BJ (cell line): Measurements from ENCODE around the gene VPS29. TPM values are rescaled to one million over a fixed set of nuclear protein-coding genes. Genes with fewer than 3 reads are reported as not detected.

Experiments used
- CTCF ChIA-PET: fragments of 350-600 bp; formaldehyde crosslinking; extraction: SDS; loops from one replicate; lab custom pipeline; 2021; ENCODE audit warnings: antibody characterized with exemption, inconsistent platforms; lab: Yijun Ruan, JAX
- POLR2A ChIA-PET: fragments of 300-600 bp; sonication (Branson Sonifier 250); formaldehyde crosslinking; extraction: SDS; loops from one replicate; lab custom pipeline; 2021; ENCODE audit warnings: antibody characterized with exemption; lab: Charles Lee
- DNase-seq: peaks from one replicate; pipeline ENCODE4 v3.0.0-alpha.2; 2011; ENCODE audit warnings: low read depth
- H3K27me3 ChIP-seq: 2 replicates; pipeline ENCODE4 v1.6.0; 2011; ENCODE audit warnings: low read length; ENCODE audit not compliant: control insufficient read depth, insufficient read depth
- H3K36me3 ChIP-seq: 2 replicates; pipeline ENCODE4 v1.5.1; 2011; ENCODE audit warnings: low read length; ENCODE audit not compliant: control insufficient read depth, insufficient read depth
- H3K4me3 ChIP-seq: 2 replicates; pipeline ENCODE4 v1.5.1; 2011; ENCODE audit warnings: low read depth, mild to moderate bottlenecking, control low read depth, low read length
- polyA minus RNA-seq: library from RNA; depleted of rRNA, polyadenylated mRNA; stranded (reverse); fragments of >200 nt; gene quantifications from 2 replicates; pipeline ENCODE4 v1.2.3, GENCODE V29; 2011; rRNA and poly(A)+ RNA removed
- polyA plus RNA-seq: library from polyadenylated mRNA; depleted of rRNA; stranded (reverse); fragments of >200 nt; gene quantifications from 2 replicates; pipeline ENCODE4 v1.2.3, GENCODE V29; 2011; rRNA removed
- TF ChIP-seq, protein P1 (sequence below): IDR thresholded peaks from 2 replicates; pipeline ENCODE4 v1.5.1; 2011; ENCODE audit warnings: low read depth, mild to moderate bottlenecking, control low read depth, inconsistent platforms, low read length, moderate library complexity; ENCODE audit not compliant: insufficient read depth

The VPS29 gene
- polyA plus RNA-seq (98.8 and 148 TPM in 2 replicates), polyA minus RNA-seq (16.0 and 17.4 TPM in 2 replicates)

DNA sequence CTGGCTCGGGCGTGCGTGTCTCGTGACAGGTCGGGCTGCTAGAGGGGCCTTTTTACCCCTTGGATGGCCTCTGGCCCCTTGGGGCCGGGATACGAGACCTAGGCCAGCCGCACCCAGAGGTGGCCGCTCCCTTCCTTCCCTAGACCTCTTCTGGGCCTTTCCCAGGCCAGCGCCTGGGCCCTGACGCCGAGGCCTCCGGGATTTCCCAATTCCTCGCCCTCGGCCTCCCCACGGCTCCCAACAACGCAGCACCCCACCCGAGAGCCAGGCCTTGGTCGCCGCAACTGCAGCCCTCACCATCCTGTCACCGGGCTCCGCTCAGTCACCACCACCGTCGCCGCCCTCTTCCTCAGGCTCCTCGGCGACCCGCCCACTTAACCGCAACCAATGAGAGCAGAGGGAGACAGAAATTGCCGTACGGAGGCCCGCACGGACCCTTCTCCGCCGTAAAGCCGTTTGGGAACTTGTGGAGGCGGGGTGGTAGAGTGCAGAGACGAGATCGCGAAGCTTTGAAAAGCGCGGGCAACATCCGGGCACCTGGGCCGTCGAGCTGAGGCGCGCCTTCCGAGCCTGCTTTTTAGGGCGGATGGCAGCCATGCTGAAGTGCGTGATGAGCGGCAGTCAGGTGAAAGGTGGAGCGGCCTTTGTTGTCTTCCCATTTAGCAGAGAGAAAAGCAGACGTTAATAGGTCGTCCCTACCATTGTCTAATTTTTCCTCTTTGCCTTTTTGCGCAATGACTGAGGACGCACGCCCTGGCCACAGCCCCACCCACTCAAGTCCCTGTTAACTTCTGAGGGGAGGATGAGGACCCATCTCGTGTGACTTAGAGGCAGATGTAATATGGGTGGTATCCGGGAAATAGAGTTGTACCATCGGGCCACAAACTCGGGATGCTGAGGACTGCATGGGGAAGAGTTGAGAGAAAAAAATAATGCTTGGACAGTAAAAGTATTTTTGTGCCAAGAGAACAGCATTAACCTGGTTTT, at the start of gene VPS29, which contains the start of gene RAD9B:
Gene VPS29 (minus strand): TSS at position 360 of the 987 bp plus-strand sequence. CDS start 60 bp downstream, at position 300.
Gene RAD9B (plus strand): TSS at position 580 of the 987 bp plus-strand sequence. CDS start 7 bp downstream, at position 587.
- TF ChIP-seq, protein P1, sequence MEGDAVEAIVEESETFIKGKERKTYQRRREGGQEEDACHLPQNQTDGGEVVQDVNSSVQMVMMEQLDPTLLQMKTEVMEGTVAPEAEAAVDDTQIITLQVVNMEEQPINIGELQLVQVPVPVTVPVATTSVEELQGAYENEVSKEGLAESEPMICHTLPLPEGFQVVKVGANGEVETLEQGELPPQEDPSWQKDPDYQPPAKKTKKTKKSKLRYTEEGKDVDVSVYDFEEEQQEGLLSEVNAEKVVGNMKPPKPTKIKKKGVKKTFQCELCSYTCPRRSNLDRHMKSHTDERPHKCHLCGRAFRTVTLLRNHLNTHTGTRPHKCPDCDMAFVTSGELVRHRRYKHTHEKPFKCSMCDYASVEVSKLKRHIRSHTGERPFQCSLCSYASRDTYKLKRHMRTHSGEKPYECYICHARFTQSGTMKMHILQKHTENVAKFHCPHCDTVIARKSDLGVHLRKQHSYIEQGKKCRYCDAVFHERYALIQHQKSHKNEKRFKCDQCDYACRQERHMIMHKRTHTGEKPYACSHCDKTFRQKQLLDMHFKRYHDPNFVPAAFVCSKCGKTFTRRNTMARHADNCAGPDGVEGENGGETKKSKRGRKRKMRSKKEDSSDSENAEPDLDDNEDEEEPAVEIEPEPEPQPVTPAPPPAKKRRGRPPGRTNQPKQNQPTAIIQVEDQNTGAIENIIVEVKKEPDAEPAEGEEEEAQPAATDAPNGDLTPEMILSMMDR = no peak
- POLR2A ChIA-PET = no interaction called here
- CTCF ChIA-PET = interaction anchor here (0.6 to 4.3 kb wide), 5 partner anchors 10 to 101 kb away, joined by 3 to 35 read pairs (median 7); partner anchors contain the start of genes ARPC3, FAM216A and GPN3

DNA sequence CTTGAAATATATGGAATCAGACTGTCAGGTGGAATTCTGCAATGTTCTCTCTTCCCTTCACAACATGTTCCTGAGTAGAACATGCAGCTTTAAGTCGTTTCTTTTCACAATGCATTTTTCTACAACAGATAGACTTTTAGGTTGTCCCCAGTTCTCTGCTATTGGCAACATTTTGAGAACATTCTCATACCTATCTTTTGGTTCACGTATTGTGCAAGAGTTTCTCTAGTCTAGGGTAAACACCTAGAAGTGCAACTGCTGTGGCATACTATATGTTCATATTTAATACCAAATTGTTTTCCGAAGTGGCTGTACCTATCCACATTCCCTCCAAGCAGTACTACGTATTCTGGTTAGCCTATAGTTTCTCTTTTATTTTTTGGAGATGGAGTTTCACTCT, 49.1 kb upstream of the VPS29 start:
- no peak overlapping the region for H3K4me3 ChIP-seq
- ChIA-PET CTCF (interaction anchor here (1.1 to 4.3 kb wide), 6 partner anchors 7 to 190 kb away, joined by 3 to 62 read pairs (median 5); partner anchors contain the start of gene FAM216A), POLR2A (no interaction called here)
- no peaks in the 10 kb centered on the region for H3K36me3 ChIP-seq
- no peaks in the 10 kb centered on the region for H3K27me3 ChIP-seq
- no peak for DNase-seq
- TF ChIP-seq, protein P1 = no peak

More for the DNA sequence above, at the start of gene VPS29, which contains the start of gene RAD9B:
- H3K36me3 ChIP-seq = no peaks in the 10 kb centered on the region
- peak within 1 kb of the TSS; percentile 95 for H3K4me3 ChIP-seq
- H3K27me3 ChIP-seq = no peaks in the 10 kb centered on the region
- DNase-seq = peak; percentile 90

DNA sequence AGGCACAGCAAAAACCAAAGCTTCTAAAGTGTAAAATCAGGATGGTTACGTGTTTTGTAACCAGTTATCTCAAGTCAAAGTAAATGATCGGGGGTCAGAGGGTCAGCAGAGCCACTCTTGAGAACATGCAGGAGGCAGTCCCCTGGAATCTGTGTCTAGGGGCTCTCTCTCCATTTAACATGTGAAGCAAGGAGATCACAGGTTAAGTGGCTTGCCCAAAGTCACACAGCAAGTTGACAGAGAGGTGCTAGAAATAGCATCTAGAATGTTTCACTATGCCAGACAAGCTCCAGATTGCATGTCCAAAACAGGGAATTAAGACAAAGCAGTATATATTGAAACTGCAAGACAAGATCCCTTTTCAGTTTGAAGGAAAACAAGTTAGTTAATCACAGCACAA, 47.8 kb upstream of the VPS29 start:
- CTCF ChIA-PET = interaction anchor here (1.1 to 4.1 kb wide), 4 partner anchors 11 to 99 kb away, joined by 3 to 28 read pairs (median 5); partner anchors contain the start of gene ARPC3
- no peak for DNase-seq
- POLR2A ChIA-PET = no interaction called here
- H3K27me3 ChIP-seq = no peaks in the 10 kb centered on the region
- H3K36me3 ChIP-seq = no peaks in the 10 kb centered on the region
- H3K4me3 ChIP-seq = no peak overlapping the region
- TF ChIP-seq, protein P1 = no peak

DNA sequence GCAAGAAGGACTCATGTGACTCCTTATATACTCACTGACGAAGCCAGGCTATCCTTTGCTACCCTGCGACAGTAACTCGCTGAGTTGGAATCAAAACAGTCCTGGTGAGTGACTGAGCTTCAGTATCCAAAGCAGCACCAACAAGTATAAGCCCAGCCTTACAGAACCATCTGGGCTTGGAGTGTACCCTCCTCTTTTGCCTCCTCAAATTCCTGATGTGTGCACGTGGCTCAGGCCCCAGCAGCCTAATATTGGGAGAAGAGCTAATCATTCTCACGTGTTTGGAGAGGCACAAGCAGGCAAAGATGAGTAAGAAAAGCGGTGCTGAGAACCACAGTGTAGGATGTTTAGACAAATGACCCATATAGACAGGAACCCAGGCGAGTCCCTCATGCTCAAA, 46.8 kb upstream of the VPS29 start:
- DNase-seq = no peak
- CTCF ChIA-PET = interaction anchor here (0.9 to 4.1 kb wide), 5 partner anchors 10 to 98 kb away, joined by 3 to 28 read pairs (median 5); partner anchors contain the start of gene ARPC3
- POLR2A ChIA-PET = interaction anchor here (0.6 kb wide), 1 partner anchor 66 kb away, joined by 3 read pairs; no protein-coding TSS in a partner anchor
- Histone ChIP-seq H3K27me3 (no peaks in the 10 kb centered on the region), H3K36me3 (no peaks in the 10 kb centered on the region; the same call in 1 of the 2 replicates), H3K4me3 (no peak overlapping the region)
- TF ChIP-seq, protein P1 = no peak
